Measurements from ENCODE around the gene GMDS.

Gene GMDS

DNA sequence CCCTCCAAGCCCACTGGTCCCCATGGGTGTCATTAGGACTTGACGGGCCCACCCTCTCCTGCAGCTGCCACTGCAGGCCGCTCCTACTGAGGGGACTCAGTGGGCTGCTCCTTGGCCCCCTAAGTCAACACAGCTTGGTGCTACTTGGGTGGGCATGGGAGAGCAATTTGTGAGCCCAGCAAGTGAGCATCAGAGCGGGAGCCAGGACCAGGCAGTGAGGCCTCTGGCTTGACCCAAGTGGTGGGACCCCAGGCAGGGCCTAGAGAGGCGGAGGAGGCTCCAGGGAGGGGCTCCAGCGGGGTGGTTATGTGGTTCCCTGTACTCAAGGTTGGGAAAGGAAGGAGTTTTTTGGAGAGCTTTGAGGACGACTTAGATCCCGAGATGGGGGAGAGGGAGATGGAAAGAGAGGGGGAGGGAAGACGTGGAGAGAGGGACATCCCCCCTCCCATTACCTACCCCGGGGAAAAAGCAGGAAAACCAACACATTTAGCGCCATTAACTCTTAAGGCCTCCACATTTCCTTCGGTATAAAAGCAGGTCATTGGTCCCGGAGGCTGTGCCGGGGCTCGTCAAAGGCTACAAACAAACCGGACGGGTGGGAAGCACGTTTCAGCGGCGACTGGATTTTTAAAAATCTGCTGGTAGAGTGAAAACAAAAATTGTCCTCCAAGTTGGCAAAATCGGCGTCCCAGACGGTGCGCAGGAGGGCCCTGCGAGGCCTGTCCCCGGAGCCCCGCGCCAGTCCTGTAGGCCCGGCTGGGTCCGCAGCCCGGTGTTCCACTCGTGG is 626.9 kb downstream of the GMDS start:
- DNase-seq = no peak

DNA sequence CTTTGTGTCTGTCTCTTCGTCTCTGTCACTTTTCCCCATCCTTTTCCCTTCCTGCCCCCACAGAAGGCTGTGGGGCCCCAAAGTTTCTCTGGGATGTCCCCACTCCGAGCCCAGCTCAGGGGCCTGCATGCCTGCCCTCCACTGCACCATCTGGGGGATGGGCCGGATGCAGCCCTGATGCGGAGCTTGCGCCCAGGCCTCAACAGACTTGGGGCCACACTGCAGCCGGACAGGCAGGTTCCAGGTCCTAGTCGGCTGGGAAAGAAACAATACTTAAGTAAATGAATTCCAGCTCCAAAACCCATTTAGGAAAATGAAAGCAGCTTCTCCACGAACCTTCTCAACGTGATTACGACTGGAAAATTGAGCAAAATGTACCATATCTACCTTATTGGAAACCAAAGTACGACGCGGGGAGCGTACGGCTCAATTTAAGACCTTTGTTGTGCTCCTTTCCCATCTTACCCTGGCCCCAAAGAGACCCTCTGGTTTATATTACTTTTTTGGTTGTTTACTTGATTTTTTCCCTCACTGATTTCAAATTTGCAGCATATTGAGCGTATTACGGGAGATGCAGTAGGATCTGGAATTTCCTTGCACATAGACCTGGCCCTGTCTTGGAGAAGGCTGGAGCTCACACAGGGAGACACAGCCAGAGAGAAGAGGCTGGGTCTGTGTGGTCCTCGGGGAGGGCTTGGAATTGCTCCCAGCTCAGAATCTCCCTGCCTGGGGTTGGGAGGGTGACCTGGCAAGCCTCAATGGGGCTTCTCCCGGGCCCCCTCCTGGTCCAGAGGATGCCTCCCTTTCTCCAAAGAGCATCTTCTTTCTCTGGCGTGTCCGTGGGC is 627.7 kb downstream of the GMDS start:
- no peak for DNase-seq

DNA sequence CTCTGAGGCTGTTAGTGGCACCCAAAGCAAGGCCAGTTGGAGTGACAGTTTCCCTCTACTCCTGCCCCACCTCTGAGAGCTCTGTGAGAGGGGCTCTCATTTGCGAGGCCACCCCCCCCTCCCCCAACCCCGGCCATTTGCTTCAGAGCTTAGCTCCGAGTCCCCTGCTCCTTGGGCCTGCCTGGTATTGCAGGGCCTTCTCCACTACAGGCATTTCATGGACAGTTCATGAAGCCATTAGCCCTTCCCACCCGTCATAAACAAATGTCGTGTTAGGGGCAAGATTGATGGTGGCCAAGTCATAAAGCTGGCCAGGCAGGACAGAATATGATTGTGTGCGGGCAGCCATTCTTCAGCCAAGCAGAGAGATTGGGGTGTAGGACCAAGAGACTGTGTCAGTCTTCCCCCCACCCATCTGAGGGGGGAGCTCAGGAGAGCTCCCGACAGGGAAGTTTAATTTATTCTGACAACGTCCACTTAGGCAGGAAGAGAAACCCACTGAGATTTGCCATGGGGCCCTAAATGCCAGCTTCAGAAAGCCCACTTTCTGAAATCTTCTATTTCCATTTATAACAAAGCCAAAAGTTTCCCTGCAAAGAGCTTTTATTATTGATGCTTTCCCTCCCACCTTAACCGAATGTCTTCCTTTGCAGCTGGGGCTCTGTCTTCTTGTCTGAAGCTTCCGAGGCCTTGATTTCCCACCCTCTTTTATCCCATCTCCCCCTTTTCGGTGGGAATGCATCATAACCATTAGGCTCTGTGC is 628.5 kb downstream of the GMDS start:
- DNase-seq = no peak

DNA sequence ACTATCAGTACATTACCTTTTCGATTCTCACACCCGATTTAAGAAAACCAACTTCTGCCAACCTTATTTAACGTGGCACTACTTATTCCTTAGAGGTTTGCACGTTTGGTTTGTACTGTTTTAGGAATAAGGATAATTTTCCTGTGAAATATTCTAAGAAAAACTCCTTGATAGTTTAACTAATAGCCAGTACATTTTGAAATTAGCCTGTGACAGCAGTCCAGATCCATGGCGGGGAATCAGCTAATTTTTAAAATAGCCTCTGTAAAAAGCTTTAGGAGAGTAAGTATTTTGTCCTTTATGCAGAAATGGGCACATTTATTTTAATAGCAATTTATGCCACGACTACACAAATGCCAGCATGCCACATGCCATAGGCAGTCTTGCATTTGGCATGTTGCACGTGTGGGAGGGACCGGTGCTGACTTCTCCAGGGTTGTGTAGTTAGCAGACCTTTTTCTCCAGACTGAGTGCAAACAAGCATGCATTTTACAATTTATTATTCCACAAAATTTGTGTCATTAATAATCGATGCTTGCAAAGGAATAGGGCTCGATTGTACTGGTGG is 629.5 kb downstream of the GMDS start:
- DNase-seq = no peak

DNA sequence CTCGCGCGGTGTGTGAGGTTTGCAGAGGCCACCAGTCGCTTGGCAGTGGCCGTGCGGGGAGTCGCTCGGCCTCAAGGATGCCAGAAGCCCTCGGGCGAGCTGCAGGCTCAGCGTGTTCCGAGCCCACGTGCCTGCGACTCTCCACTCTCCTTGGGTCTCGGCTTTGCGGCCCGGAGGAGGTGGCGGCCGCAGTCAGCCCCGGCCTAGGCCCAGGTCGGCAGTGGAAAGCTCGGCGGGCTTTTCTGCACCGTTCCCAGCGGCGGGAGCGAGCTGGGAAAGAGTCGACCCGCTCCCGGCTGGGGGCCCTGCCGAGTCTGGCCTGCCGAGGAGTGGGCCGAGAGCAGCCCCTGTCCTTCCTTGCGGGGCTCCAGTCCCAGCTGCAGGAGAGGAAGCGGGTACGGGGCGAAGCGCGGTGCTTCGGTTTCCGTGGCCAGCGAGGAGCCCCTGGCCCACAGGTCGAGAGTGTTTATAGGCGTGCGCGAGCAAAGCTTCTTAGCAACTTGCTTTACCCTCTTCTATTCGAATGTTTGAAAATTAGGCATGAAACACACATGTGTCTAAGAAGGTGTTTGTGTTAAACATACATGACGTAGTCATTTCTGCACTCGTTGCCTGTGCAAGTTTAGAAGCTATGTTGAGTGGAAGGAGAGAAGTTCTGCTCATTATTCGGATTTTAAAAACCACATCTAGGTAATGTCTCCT is 630.1 kb downstream of the GMDS start:
- no peak for DNase-seq

DNA sequence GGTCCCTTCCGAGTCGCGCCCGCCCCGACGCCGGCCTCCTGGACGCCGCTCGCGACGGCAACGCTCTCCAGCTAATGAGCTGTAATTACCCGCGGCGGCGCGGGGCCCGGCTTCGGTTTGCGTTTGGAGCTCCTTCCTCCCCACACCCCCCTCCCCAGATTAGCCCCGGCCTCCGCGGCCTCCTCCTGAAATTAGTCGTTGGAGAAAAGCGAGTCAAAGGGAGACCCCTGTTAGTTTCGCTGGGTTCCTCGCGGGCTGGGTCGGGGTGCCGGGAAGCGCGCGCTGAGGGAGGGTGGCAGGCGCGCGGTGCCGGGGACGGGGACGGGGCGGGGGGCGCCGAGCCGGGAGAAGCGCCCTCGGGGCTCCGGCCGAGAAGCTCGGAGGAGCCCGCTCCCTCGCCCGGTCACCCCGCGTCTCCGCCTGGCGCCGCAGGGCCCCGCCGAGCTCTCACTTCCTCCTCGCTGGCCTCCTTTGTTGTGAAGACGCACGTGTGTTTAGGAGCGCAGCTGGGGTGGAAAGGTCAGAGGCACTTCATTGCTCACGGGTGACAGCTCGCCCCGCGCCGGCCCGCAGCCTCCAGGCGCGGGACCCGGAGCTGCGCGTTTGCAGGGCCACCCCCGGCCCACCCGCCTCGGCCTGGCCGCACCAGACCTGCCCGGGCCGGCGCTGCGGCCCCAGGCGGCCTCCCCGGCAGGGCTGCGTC is 630.8 kb downstream of the GMDS start:
- DNase-seq = no peak

DNA sequence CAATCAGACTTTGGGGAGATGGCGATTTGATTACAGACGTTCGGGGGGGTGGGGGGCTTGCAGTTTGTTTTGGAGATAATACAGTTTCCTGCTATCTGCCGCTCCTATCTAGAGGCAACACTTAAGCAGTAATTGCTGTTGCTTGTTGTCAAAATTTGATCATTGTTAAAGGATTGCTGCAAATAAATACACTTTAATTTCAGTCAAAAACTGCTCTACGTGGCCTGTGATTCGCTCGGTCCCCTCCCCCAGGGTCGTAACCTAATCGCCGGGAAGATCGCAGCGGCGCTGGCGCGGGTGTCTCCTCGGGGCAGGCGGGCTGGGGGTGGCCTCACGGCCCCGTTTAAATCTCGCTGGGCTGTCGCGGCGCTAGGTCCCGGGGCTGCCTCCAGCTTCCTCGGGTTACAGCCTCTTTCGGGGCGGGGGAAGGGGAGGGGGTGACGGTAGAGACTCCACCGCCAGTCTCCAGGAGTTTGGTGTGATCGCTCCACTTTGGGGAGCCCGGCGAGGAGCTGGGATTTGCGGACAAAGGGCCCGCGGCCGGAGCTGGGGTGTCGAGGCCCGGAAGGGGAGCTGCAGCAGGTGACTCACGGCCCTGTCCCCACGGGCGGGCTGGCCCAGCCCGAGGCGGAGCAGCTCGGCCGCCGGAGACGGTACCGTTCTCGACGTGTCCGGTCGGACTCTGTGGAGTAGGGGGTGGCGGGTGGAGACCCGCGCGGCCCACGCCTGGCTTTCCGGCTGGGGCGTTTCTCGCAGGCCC is 631.5 kb downstream of the GMDS start:
- no peak for DNase-seq

DNA sequence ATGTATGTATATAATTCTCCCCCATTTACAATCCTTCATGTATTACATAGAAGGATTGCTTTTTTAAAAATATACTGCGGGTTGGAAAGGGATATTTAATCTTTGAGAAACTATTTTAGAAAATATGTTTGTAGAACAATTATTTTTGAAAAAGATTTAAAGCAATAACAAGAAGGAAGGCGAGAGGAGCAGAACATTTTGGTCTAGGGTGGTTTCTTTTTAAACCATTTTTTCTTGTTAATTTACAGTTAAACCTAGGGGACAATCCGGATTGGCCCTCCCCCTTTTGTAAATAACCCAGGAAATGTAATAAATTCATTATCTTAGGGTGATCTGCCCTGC is 632.1 kb downstream of the GMDS start:
- no peak for DNase-seq

DNA sequence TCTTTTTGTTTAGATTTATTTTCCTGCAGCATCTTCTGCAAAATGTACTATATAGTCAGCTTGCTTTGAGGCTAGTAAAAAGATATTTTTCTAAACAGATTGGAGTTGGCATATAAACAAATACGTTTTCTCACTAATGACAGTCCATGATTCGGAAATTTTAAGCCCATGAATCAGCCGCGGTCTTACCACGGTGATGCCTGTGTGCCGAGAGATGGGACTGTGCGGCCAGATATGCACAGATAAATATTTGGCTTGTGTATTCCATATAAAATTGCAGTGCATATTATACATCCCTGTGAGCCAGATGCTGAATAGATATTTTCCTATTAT is 632.5 kb downstream of the GMDS start:
- DNase-seq = no peak

DNA sequence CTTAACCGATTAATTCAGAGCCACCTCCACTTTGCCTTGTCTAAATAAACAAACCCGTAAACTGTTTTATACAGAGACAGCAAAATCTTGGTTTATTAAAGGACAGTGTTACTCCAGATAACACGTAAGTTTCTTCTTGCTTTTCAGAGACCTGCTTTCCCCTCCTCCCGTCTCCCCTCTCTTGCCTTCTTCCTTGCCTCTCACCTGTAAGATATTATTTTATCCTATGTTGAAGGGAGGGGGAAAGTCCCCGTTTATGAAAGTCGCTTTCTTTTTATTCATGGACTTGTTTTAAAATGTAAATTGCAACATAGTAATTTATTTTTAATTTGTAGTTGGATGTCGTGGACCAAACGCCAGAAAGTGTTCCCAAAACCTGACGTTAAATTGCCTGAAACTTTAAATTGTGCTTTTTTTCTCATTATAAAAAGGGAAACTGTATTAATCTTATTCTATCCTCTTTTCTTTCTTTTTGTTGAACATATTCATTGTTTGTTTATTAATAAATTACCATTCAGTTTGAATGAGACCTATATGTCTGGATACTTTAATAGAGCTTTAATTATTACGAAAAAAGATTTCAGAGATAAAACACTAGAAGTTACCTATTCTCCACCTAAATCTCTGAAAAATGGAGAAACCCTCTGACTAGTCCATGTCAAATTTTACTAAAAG is 633.0 kb downstream of the GMDS start:
- DNase-seq = no peak

DNA sequence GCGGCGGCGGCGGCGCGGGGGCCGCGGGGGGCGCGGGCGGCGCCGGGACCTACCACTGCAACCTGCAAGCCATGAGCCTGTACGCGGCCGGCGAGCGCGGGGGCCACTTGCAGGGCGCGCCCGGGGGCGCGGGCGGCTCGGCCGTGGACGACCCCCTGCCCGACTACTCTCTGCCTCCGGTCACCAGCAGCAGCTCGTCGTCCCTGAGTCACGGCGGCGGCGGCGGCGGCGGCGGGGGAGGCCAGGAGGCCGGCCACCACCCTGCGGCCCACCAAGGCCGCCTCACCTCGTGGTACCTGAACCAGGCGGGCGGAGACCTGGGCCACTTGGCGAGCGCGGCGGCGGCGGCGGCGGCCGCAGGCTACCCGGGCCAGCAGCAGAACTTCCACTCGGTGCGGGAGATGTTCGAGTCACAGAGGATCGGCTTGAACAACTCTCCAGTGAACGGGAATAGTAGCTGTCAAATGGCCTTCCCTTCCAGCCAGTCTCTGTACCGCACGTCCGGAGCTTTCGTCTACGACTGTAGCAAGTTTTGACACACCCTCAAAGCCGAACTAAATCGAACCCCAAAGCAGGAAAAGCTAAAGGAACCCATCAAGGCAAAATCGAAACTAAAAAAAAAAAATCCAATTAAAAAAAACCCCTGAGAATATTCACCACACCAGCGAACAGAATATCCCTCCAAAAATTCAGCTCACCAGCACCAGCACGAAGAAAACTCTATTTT is 633.7 kb downstream of the GMDS start:
- no peak for DNase-seq

DNA sequence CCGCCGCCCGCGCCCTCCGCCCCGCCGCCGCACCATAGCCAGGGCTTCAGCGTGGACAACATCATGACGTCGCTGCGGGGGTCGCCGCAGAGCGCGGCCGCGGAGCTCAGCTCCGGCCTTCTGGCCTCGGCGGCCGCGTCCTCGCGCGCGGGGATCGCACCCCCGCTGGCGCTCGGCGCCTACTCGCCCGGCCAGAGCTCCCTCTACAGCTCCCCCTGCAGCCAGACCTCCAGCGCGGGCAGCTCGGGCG is 634.2 kb downstream of the GMDS start:
- DNase-seq = no peak

DNA sequence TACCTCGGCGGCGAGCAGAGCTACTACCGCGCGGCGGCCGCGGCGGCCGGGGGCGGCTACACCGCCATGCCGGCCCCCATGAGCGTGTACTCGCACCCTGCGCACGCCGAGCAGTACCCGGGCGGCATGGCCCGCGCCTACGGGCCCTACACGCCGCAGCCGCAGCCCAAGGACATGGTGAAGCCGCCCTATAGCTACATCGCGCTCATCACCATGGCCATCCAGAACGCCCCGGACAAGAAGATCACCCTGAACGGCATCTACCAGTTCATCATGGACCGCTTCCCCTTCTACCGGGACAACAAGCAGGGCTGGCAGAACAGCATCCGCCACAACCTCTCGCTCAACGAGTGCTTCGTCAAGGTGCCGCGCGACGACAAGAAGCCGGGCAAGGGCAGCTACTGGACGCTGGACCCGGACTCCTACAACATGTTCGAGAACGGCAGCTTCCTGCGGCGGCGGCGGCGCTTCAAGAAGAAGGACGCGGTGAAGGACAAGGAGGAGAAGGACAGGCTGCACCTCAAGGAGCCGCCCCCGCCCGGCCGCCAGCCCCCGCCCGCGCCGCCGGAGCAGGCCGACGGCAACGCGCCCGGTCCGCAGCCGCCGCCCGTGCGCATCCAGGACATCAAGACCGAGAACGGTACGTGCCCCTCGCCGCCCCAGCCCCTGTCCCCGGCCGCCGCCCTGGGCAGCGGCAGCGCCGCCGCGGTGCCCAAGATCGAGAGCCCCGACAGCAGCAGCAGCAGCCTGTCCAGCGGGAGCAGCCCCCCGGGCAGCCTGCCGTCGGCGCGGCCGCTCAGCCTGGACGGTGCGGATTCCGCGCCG is 634.7 kb downstream of the GMDS start:
- DNase-seq = no peak

DNA sequence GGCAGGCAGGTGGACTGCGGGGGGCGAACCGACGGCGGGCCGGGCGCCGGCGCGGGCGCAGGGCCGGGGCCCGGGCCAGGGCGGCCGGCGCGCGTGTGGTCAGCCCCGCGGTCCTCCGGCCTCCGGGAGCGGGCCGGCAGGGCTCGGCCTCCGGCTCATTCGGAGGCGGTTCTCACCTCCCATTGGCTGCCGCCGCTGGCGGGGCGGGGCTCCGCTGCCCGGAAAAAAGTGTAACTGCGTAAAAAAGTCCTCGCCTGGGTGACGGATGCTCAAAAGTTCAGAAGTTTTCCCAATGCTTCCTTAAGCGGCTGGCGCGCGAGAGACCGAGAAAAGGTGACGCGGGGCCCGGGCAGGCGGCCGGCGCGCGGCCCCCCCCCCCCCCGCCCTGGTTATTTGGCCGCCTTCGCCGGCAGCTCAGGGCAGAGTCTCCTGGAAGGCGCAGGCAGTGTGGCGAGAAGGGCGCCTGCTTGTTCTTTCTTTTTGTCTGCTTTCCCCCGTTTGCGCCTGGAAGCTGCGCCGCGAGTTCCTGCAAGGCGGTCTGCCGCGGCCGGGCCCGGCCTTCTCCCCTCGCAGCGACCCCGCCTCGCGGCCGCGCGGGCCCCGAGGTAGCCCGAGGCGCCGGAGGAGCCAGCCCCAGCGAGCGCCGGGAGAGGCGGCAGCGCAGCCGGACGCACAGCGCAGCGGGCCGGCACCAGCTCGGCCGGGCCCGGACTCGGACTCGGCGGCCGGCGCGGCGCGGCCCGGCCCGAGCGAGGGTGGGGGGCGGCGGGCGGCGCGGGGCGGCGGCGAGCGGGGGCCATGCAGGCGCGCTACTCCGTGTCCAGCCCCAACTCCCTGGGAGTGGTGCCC is 635.5 kb downstream of the GMDS start, which contains the start of gene FOXC1:
Gene FOXC1, plus strand, starts transcription at position 268 of the 849 bp plus-strand sequence. Its CDS starts 531 bp downstream, at position 799.
- no peak for DNase-seq

DNA sequence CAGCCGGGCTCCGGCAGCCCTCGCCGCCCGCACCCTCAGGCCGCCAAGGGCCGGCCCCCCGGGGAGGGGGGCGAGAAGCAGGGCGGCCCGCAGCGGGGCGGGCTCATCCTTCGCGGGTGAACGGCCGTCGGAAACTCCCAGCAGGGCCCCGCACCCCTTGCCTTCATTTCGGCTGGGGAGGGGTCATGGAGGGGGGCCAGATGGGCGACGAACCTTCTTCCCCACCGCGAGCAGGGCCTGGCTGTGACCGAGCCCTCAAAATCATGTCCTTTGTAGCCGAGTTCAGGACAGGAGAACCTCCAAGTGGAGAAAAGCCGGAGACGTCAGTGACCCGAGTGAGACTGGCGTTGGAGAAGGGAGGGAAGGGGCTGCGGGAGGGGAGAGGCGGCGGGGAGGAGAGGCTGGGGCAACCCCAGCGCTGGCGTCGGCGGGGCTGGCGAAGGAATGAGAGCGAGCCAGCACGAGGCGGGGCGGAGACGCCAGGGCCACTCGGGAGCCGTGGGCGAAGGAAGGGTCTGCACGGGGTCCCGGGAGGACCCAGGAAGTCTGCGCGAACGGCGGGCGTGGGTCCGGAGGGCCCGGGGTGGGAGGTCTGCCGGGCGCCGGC is 636.3 kb downstream of the GMDS start:
- no peak for DNase-seq

DNA sequence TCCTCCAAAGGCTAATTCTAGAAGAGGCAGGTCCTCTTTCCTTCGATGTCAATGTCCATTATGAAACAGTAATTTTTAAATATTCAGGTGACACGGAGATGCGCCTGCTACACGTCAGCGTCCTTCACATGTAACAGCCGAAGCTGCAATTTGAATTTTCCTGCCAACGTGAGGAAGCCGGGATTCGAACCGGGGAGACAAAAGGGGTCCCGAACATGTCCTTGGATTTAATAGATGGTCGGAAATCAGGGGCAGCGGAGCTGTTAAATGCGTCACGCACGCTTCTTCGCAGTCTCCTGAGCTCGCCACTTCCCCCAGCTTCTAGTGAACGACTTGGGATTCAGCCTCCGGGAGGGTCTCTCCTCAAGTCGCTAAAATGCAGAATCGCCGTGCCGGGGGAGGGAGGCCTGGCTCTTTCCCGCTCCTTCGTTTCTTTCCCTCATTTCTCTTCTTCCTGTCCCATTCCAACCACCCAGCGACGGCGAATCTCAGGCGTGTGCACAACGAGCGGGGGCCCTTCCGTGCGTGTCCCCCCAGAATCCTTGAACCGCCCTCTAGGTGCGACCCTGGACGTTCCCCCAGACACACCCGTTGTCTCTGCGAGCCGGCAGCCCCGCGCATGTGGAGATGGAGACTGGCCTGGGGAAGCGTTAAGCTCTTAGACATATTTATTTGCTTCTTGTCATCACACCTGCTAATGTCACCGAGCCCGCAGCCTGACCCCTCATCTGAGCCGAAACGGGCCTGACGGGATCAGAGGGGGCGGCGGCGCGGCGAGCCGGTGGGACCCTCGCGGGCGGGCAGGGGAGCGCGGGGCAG is 637.0 kb downstream of the GMDS start:
- no peak for DNase-seq
